WERI-Rb-1 (cell line): Measurements from ENCODE around the gene STYK1.

Experiments used
- DNase-seq: peaks from one replicate; pipeline ENCODE4 v3.0.0-alpha.2; 2020
- H3K27ac ChIP-seq: fragments of 250-450 bp; sonication (Bioruptor Pico); 2 replicates; pipeline ENCODE4 v1.5.1; 2020; ENCODE audit warnings: mild to moderate bottlenecking, moderate library complexity
- H3K27me3 ChIP-seq: fragments of 250-450 bp; sonication (Bioruptor Pico); 2 replicates; pipeline ENCODE4 v1.5.1; 2021; ENCODE audit warnings: mild to moderate bottlenecking, low read depth, moderate library complexity; ENCODE audit not compliant: insufficient read depth, severe bottlenecking
- H3K36me3 ChIP-seq: fragments of 250-450 bp; sonication (Bioruptor Pico); 2 replicates; pipeline ENCODE4 v1.5.1; 2020; ENCODE audit warnings: mild to moderate bottlenecking, moderate library complexity
- H3K4me3 ChIP-seq: 2 replicates; pipeline ENCODE4 v1.5.1; 2011; ENCODE audit warnings: low read depth, mild to moderate bottlenecking, control low read depth, low read length
- H3K9me3 ChIP-seq: fragments of 250-450 bp; sonication (Bioruptor Pico); 2 replicates; pipeline ENCODE4 v1.5.1; 2021; ENCODE audit warnings: mild to moderate bottlenecking, moderate library complexity; ENCODE audit not compliant: severe bottlenecking
- CTCF ChIP-seq: IDR thresholded peaks from 2 replicates; pipeline ENCODE4 v1.5.1; 2011; ENCODE audit warnings: low read depth, mild to moderate bottlenecking, control low read depth, inconsistent platforms, low read length

The STYK1 gene

GRCh38 chr12:10618338-10618987 is 55.4 kb downstream of the STYK1 start:
- no peak for TF ChIP-seq CTCF
- DNase-seq = no peak

GRCh38 chr12:10617863-10618262 is 56.0 kb downstream of the STYK1 start:
- Histone ChIP-seq H3K27me3 (no peaks in the 10 kb centered on the region), H3K9me3 (no peaks in the 10 kb centered on the region), H3K4me3 (no peak overlapping the region), H3K36me3 (peaks cover 3% of the 10 kb centered on the region; the same call in 1 of the 2 replicates), H3K27ac (no peak overlapping the region)
- DNase-seq = no peak
- TF ChIP-seq CTCF = no peak

More at GRCh38 chr12:10618338-10618987, 55.4 kb downstream of the STYK1 start:
- Histone ChIP-seq H3K9me3 (no peaks in the 10 kb centered on the region), H3K4me3 (no peak overlapping the region), H3K36me3 (no peaks in the 10 kb centered on the region), H3K27me3 (no peaks in the 10 kb centered on the region), H3K27ac (no peak overlapping the region)

GRCh38 chr12:10615532-10615931 is 58.3 kb downstream of the STYK1 start:
- no peak for TF ChIP-seq CTCF

GRCh38 chr12:10614056-10614370 is 59.8 kb downstream of the STYK1 start:
- Histone ChIP-seq H3K36me3 (peaks cover 28% of the 10 kb centered on the region), H3K27me3 (no peaks in the 10 kb centered on the region), H3K27ac (peak overlapping the region; percentile 98), H3K4me3 (peak overlapping the region; percentile 95), H3K9me3 (no peaks in the 10 kb centered on the region)
- DNase-seq = no peak
- TF ChIP-seq CTCF = no peak

More at GRCh38 chr12:10615532-10615931, 58.3 kb downstream of the STYK1 start:
- no peak for DNase-seq
- no peak overlapping the region for H3K27ac ChIP-seq
- H3K36me3 ChIP-seq = peaks cover 15% of the 10 kb centered on the region
- H3K27me3 ChIP-seq = no peaks in the 10 kb centered on the region
- H3K9me3 ChIP-seq = no peaks in the 10 kb centered on the region
- no peak overlapping the region for H3K4me3 ChIP-seq

- Histone ChIP-seq H3K27ac (peak within 1 kb of the TSS; percentile 98), H3K9me3 (no peaks in the 10 kb centered on the region), H3K36me3 (peaks cover 32% of the 10 kb centered on the region), H3K27me3 (no peaks in the 10 kb centered on the region), H3K4me3 (peak within 1 kb of the TSS; percentile 95)
- TF ChIP-seq CTCF = no peak
- DNase-seq = peak; percentile 96
Measured at GRCh38 chr12:10613349-10614055, 60.4 kb downstream of the STYK1 start, which contains the start of gene MAGOHB. Gene MAGOHB, minus strand, starts transcription at chr12:10613609. Its CDS starts 77 bp downstream, at chr12:10613532.
